Inflammatory macrophage (primary cell): ENCODE measurements around the gene ZC3H10.
A peak's percentile ranks its signal among the peaks of the same experiment; 100 is the strongest.

Experiments used
- DNase-seq, 2 donors: peaks; one replicate each; pipeline ENCODE4 v3.0.0-alpha.2; 2020 to 2022

The ZC3H10 gene

DNA sequence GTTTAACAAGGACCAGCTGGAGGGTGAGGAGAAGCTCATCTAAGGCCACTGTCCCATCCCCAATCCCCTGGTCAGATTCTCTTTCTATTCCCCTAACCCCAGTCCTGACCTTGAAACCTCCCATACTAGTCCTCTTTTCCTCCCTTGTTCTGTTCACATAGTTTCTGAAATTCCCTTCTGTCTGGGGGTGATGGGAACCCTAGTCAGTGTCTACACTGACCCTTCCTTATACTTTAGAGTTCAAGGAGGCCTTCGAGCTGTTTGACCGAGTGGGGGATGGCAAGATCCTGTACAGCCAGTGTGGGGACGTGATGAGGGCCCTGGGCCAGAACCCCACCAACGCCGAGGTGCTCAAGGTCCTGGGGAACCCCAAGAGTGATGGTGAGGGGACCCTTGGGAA is 36.8 kb downstream of the ZC3H10 start:
- DNase-seq, result no peak

DNA sequence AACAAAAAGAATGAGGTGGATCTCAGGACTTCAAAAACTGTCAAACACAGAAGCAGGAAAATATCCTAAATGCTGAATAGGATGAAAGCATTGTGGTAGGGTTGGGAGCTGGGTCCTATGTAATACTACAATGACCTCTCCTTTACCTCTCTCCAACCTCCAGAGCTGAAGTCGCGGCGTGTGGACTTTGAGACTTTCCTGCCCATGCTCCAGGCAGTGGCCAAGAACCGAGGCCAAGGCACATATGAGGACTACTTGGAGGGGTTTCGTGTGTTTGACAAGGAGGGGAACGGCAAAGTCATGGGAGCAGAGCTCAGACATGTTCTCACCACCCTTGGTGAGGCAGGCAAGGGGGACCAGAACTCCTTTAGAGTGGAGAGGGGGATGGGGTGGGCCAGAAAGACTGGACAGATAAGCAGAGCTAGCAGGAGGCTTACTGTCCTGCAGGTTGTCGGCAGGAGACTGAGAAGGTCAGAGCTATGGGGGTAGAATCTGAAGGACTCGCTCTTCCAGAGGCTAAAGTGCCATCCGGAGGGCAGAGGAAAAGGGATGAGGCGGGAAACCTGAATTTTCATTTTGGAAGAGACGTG is 37.3 kb downstream of the ZC3H10 start:
- DNase-seq, result no peak

DNA sequence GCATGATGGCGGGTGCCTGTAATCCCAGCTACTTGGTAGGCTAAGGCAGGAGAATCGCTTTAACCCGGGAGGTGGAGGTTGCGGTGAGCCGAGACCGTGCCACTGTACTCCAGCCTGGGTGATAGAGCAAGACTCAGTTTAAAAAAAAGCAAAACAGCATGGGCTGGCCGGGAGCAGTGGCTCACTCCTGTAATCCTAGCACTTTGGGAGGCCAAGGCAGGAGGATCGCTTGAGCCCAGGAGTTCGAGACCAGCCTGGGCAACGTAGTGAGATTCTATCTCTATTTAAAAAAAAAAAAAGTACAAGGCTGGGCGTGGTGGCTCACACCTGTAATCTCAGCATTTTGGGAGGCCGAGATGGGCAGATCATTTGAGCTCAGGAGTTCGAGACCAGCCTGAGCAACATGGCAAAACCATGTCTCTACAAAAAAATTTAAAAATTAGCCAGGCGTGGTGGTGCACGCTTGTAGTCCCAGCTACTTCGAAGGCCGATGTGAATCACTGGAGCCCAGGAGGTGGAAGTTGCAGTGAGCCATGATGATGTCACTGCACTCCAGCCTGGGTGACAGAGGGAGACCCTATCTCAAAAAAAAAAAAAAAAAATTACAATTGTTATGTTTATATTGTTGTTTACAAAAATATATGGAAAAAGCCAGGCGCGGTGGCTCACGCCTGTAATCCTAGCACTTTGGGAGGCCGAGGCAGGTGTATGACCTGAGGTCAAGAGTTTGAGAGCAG is 38.6 kb downstream of the ZC3H10 start:
- peak in 1 of 2 donors; percentile 5 for DNase-seq

DNA sequence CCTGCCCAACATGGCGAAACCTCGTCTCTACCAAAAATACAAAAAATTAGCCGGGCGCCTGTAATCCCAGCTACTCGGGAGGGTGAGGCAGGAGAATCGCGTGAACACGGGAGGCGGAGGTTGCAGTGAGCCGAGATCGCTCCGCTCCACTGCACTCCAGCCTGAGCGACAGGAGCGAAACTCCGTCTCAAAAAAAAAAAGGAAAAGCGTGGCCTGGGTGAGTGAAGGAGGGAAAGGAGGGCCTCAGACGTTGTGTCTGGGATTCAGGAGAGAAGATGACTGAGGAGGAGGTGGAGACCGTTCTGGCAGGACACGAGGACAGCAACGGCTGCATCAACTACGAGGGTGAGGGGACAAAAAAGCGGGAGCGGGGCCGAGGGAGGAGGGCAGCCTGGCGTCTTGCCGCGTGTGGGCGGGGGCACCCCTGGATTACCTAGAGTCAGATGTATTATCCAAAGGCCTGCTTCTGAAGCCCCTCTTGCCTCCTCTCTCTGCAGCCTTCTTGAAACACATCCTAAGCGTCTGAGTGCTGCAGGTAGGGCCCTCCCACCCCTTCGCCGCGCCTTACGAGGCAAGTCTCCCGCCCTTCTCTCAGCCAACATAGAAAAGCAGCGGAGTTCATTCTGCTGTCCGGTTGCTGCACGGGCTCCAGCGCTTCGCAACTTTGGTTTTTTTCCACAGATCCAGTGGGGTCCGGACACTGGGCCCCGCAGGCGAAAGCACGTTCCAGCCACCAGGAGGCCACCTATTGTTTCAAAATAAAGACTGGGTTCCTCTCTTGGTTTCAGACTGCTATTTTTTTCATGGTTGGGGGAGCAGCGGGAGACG is 39.3 kb downstream of the ZC3H10 start:
- DNase-seq, result peak; percentile 65 to 66

GRCh38 chr12:56158029-56158925 is 40.2 kb downstream of the ZC3H10 start, which contains the start of gene MYL6:
Gene MYL6 (plus strand): TSS chr12:56158359. CDS start chr12:56158402, 43 bp downstream.
- DNase-seq, result peak; percentile 97 to 98

- peak; percentile 57 to 64 for DNase-seq
Observed at GRCh38 chr12:56158926-56159461, 40.9 kb downstream of the ZC3H10 start.

DNA sequence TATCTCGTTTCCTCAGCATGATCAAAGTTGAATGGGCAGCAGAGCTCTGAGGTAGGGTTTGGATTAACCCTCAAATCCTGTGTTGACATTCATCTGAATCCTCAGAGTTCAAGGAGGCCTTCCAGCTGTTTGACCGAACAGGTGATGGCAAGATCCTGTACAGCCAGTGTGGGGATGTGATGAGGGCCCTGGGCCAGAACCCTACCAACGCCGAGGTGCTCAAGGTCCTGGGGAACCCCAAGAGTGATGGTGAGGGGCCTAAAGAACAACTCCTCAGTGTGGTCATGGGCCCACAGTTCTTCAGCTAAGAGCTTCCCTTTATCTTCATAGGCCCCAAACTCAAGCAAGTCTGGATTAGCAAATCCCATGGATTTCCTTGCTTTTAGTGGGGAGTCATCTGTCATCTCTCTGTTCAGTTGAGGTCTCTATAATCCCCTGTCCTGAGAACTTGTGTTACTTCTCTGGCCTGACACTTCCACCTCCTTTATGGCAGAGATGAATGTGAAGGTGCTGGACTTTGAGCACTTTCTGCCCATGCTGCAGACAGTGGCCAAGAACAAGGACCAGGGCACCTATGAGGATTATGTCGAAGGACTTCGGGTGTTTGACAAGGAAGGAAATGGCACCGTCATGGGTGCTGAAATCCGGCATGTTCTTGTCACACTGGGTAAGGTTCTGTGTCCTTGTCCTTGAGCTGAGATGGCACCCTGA is 41.6 kb downstream of the ZC3H10 start:
- peak in 1 of 2 donors; percentile 6 for DNase-seq

DNA sequence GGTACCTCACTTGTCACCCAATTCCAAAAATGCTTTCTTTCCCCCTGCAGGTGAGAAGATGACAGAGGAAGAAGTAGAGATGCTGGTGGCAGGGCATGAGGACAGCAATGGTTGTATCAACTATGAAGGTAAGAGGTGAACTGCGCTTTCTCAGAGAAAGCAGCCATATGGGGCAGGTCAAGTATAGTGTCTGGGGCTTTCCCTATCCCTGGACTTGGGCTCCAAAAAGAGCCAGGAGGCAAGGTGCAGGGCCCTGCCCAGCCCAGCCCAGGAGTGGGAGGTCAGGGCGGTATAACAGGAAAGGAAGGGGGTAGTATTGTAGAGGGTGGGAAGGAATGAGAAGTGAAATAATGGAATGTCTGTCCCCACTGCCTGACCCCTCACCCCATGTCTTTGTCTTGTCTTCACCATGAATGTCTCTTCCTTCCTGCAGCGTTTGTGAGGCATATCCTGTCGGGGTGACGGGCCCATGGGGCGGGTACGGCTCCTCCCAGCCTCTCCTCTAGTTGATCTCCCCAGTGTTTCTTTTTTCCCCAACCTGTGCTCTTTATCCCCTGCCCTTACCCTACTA is 42.2 kb downstream of the ZC3H10 start:
- DNase-seq, result peak in 1 of 2 donors; percentile 11

- DNase-seq, result no peak
Observed at GRCh38 chr12:56160894-56161689, 43.0 kb downstream of the ZC3H10 start.

- no peak for DNase-seq
Observed at GRCh38 chr12:56161690-56162351, 43.8 kb downstream of the ZC3H10 start.

DNA sequence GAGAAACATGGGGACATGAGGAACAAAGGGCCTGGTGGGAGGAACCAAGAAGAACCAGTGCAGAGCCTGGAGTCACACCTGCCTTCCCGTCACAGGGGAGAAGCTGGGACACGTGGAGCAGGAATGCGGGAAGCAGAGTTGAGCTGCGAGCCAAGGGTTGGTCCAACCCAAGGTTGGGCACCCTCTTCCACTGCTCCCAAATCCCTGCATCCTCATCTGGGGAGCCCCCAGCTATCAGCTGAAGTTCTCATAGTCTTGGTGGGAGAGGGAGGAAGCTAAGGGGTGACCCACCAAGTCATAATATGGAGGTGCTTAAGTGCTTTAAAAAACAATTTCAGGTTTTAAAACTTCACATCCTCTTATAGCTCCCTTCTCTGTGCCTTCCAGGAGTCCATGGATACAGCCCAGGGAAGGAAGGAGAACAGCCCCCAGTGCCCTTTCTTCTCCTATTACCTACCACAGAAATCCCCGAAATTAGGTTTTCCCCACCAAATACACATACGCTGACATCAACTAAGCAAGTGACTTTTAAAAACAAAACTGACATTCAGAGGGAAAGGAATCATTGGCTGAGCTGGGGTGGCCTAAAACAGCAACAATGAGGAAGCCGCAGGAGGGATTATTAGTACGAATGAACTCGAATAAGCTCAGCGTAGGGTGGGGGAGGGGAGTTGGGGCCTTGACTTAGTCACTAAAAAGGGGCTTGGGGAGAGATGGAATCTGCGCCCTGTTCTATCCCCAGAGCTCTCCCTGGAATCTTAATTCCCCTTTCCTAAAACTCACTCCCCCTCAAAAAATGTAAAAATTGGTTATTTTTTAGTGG is 44.6 kb downstream of the ZC3H10 start:
- DNase-seq, result no peak

- DNase-seq, result no peak
Observed at GRCh38 chr12:56163533-56164344, 45.7 kb downstream of the ZC3H10 start.

GRCh38 chr12:56164345-56164729 is 46.3 kb downstream of the ZC3H10 start:
- no peak for DNase-seq

DNA sequence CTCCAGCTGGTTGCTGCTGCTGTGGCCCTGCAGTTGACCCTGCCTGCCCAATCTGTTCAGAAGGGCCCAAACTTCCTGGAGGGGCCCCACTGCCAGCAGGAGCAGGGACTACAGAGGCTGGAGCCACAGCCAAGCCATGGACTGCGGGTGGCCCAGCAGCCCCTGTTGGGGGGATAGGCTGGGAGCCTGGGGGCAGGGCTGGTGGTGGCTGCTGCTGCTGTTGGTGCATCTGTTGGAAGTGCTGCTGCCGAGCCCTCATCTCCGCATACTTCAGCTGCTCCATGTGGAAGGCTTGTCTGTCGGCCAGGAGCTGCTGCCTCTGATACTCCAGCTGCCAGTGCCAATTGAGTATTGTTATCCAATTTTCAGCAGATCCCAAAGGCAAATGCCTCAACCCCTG is 47.3 kb downstream of the ZC3H10 start:
- no peak for DNase-seq

- no peak for DNase-seq
Observed at GRCh38 chr12:56169229-56169759, 51.2 kb downstream of the ZC3H10 start.

GRCh38 chr12:56172839-56173238 is 54.8 kb downstream of the ZC3H10 start:
- no peak for DNase-seq
